DOHH2 (cell line): ENCODE measurements around the gene E2F4.

ENCODE experiments used
- H3F3A ChIP-seq: fragments of 200-600 bp; sonication (generic), shearing (Covaris generic); 2 replicates; pipeline ENCODE4 v1.6.0; 2016; ENCODE audit warnings: antibody characterized with exemption, mild to moderate bottlenecking; ENCODE audit not compliant: control insufficient read depth, insufficient read depth
- H3K27ac ChIP-seq: fragments of 200-600 bp; sonication (generic); 2 replicates; pipeline ENCODE4 v1.5.1; 2014; ENCODE audit warnings: low read depth, mild to moderate bottlenecking, low read length, moderate library complexity
- H3K27me3 ChIP-seq: fragments of 200-600 bp; sonication (generic); 2 replicates; pipeline ENCODE4 v1.6.1; 2014; ENCODE audit warnings: mild to moderate bottlenecking, low read length, mixed read lengths; ENCODE audit not compliant: control insufficient read depth
- H3K36me3 ChIP-seq: fragments of 200-600 bp; sonication (generic); 2 replicates; pipeline ENCODE4 v1.6.1; 2014; ENCODE audit warnings: mild to moderate bottlenecking, low read length, moderate library complexity, mixed read lengths; ENCODE audit not compliant: control insufficient read depth
- H3K4me1 ChIP-seq: fragments of 200-600 bp; sonication (generic); 2 replicates; pipeline ENCODE4 v1.6.1; 2014; ENCODE audit warnings: mild to moderate bottlenecking, low read length, mixed read lengths; ENCODE audit not compliant: control insufficient read depth
- H3K4me2 ChIP-seq: fragments of 200-600 bp; sonication (generic); 2 replicates; pipeline ENCODE4 v1.6.0; 2014; ENCODE audit warnings: mild to moderate bottlenecking, low read length, moderate library complexity
- H3K4me3 ChIP-seq: fragments of 200-600 bp; sonication (generic); 2 replicates; pipeline ENCODE4 v1.5.1; 2014; ENCODE audit warnings: mild to moderate bottlenecking, low read length, mixed read lengths
- H3K79me2 ChIP-seq: fragments of 200-600 bp; sonication (generic); 2 replicates; pipeline ENCODE4 v1.6.1; 2014; ENCODE audit warnings: mild to moderate bottlenecking, low read length, mixed read lengths; ENCODE audit not compliant: control insufficient read depth
- H3K9me2 ChIP-seq: fragments of 200-600 bp; sonication (generic); replicated peaks from 2 replicates; pipeline ENCODE4 v1.6.1; 2014; ENCODE audit warnings: mild to moderate bottlenecking, low read length, mixed read lengths; ENCODE audit not compliant: control insufficient read depth
- H3K9me3 ChIP-seq: fragments of 200-600 bp; sonication (generic); 2 replicates; pipeline ENCODE4 v1.6.1; 2014; ENCODE audit warnings: antibody characterized with exemption, low read length, mixed read lengths; ENCODE audit not compliant: control insufficient read depth, insufficient read depth
- H4K20me1 ChIP-seq: fragments of 200-600 bp; sonication (generic); 2 replicates; pipeline ENCODE4 v1.6.0; 2014; ENCODE audit warnings: low read depth, mild to moderate bottlenecking, antibody characterized with exemption, low read length, moderate library complexity; ENCODE audit not compliant: control insufficient read depth, insufficient read depth
- CTCF ChIP-seq: fragments of 200-600 bp; sonication (generic); IDR thresholded peaks from one replicate; pipeline ENCODE4 v1.5.1; 2014; ENCODE audit warnings: antibody characterized with exemption, mild to moderate bottlenecking, low read depth, low read length; ENCODE audit not compliant: poor library complexity, severe bottlenecking
- EZH2phosphoT487 ChIP-seq: fragments of 200-600 bp; sonication (generic); IDR thresholded peaks from 2 replicates; pipeline ENCODE4 v1.6.1; 2017; ENCODE audit warnings: borderline replicate concordance, mild to moderate bottlenecking, antibody characterized with exemption, low read length, moderate library complexity, mixed read lengths

The E2F4 gene

DNA sequence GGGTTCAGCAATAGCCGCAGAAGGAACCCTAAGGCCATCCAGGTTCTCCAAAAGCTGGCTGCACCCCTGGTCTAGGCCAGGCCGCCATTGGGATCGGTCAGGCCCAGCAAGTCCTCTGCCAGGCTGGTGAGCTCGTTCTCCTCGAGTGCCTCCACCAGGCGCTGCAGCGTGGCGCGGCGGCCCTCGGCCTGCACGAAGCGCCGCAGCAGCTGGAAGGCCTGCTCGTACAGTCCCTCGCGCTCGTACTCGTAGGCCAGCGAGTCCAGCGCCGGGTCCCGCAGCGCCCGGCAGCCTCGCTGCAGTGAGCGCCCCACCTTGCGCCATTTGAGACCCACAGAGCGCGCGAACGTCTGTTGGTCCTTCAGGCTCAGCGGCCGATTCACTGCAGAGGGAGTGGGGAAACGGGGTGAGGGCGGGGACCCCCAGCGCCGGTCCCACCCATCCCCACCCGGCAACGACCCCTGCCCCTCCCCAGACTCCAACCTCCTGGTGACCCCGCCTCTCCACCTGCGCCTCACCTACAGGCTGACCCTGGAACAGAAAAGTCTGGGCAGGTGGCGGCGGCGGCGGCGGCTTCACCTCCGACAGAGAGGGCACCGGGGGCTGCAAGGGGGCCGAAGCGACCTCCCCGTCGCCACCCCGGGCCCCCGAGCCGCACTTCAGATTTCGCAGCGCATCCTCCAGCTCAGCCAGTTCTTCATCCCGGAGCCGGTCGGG, 37.2 kb upstream of the E2F4 start:
- Histone ChIP-seq H3K4me1 (peaks cover 30% of the 10 kb centered on the region), H3K4me3 (0 out of 2 replicates have a peak overlapping the region, but pooled peaks have one; percentile 31)

GRCh38 chr16:67155295-67156142, 36.4 kb upstream of the E2F4 start:
- peak overlapping the region; percentile 55 for H3K4me2 ChIP-seq
- H4K20me1 ChIP-seq: peaks cover 9% of the 10 kb centered on the region; the same call in 1 of the 2 replicates
- H3K27ac ChIP-seq: no peak overlapping the region
- H3K27me3 ChIP-seq: peaks cover 23% of the 10 kb centered on the region
- no peaks in the 10 kb centered on the region for H3K79me2 ChIP-seq
- H3K4me3 ChIP-seq: 0 out of 2 replicates have a peak overlapping the region, but pooled peaks have one; percentile 31
- TF ChIP-seq EZH2phosphoT487 (no peak), CTCF (peak; percentile 96)
- no peaks in the 10 kb centered on the region for H3K36me3 ChIP-seq
- no peaks in the 10 kb centered on the region for H3K9me3 ChIP-seq
- H3K4me1 ChIP-seq: peaks cover 30% of the 10 kb centered on the region
- H3K9me2 ChIP-seq: no peaks in the 10 kb centered on the region
- peaks cover 13% of the 10 kb centered on the region for H3F3A ChIP-seq

More for the DNA sequence above, 37.2 kb upstream of the E2F4 start:
- TF ChIP-seq EZH2phosphoT487: no peak
- no peak for TF ChIP-seq CTCF
- Histone ChIP-seq H3K27me3 (peaks cover 23% of the 10 kb centered on the region), H3K9me2 (no peaks in the 10 kb centered on the region), H3F3A (peaks cover 13% of the 10 kb centered on the region), H3K27ac (no peak overlapping the region), H4K20me1 (peaks cover 9% of the 10 kb centered on the region; the same call in 1 of the 2 replicates), H3K36me3 (no peaks in the 10 kb centered on the region), H3K79me2 (no peaks in the 10 kb centered on the region), H3K4me2 (peak overlapping the region; percentile 55), H3K9me3 (no peaks in the 10 kb centered on the region)

DNA sequence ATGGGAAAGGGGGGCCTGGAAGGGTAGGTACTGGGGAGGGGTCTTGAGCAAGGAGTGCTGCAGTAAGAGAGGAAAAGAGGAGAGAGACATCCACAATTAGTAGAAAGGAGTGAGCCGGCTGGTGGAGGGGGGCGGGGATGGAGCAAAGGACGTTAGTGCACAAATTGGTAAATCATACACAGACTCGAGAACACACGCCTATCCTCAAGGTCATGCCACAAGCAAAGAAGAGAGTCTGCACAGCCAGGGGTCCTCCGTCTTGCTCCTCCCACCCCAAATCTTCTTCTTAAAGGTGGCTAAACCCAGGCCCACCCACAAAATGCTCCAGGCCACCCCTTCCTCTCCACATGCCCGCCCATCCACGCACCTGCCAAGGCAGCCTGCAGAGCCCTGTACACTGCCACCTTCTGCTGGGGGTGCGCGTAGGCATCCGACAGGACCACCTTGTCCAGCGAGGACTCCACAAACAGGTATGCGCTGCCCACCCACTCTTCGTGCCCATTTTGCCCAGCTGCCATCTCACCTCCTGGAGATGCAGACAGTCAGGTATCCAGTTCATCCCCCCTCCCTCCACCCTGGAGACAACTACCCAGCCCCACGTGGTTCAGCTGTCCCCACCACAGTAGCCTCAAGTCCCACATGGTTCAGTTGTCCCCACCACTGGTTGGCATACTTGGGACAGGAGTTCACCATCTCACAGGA, 35.7 kb upstream of the E2F4 start:
- Histone ChIP-seq H3K9me3 (no peaks in the 10 kb centered on the region), H3K4me2 (no peak overlapping the region), H3K4me1 (peaks cover 31% of the 10 kb centered on the region), H3K27me3 (peaks cover 17% of the 10 kb centered on the region), H4K20me1 (peaks cover 9% of the 10 kb centered on the region; the same call in 1 of the 2 replicates), H3K36me3 (no peaks in the 10 kb centered on the region), H3K27ac (no peak overlapping the region), H3F3A (peaks cover 13% of the 10 kb centered on the region), H3K4me3 (no peak overlapping the region), H3K79me2 (no peaks in the 10 kb centered on the region), H3K9me2 (no peaks in the 10 kb centered on the region)
- TF ChIP-seq CTCF (no peak), EZH2phosphoT487 (no peak)
